Ecto neural progenitor cell (in vitro differentiated cells): ENCODE measurements around the gene SORBS1.

Experiments
- DNase-seq: peaks from one replicate; pipeline ENCODE4 v3.0.0-alpha.2; 2018; ENCODE audit warnings: low spot score

SORBS1 gene

DNA sequence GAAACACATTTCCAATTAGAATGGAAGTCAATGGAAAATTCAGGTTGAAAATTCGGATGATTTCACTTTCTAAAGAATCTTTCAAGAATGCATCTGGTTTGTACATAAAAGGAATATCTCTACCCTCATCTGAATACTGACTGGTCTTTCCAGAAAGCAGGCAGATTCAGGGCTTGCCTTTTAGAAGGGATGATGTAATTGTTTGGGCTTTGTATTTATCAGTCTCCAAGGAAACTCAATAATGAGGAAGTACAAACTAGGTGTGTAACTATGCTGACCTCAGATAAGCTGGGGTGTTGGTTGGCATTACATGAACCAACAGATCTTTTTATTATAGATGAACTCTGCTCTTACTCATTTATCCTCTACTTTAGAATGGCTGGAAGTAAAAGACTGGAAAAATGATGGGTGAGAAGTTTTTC, 294.5 kb downstream of the SORBS1 start:
- no peak for DNase-seq

DNA sequence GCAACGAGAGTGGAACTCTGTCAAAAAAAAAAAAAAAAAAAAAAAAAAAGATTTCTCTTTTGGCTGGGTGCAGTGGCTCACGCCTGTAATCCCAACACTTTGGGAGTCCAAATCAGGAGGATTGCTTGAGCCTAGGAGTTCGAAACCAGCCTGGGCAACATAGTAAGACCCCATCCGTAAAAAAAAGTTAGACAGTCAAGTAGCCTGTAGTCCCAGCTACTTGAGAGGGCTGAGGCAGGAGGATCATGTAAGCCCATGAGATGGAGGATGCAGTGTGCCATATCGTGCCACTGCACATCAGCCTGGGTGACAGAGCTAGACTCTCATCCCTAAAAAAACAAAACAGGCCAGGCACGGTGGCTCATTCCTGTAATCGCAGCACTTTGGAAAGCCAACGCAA, 295.6 kb downstream of the SORBS1 start:
- DNase-seq = no peak

DNA sequence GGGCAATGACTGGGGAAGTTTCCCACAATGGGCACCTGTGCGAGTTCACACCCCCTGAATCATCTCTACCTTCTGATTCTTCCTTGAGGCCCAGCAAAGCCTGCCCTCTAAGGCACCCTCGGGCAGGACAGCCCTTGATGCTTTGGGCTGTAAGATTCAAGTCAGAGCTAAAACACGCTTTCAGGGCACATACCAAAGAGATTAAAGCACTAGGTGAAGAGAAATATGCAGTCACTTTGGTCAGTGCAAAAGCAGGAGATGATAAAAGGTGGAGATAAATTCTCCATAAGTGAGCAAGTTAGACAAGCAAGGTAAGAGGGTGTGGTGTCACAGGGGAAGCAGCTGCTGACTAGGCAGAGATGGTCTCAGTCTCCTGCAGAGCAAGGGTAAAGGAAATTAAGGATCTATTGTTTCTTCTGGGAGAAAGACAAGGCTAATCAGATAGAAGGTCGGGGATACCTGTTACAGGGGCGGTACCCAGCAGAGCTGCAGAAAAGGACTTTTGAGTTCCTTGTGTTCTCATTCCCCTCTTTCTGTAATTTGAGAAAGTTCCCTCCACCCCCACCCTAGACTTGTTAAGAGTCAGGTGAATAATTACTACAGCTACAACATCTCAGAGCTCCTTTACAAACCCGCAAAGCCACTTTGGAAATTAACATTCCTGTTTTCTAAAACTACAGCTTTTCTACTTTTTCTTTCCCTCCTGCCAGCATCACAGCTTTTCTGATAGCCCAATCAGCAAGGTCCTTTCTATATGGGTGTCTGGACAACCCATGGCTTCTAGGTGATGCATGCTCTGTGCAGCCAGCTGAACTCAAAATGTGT, 296.7 kb downstream of the SORBS1 start:
- no peak for DNase-seq

GRCh38 chr10:95263864-95264226, 297.3 kb downstream of the SORBS1 start:
- no peak for DNase-seq

DNA sequence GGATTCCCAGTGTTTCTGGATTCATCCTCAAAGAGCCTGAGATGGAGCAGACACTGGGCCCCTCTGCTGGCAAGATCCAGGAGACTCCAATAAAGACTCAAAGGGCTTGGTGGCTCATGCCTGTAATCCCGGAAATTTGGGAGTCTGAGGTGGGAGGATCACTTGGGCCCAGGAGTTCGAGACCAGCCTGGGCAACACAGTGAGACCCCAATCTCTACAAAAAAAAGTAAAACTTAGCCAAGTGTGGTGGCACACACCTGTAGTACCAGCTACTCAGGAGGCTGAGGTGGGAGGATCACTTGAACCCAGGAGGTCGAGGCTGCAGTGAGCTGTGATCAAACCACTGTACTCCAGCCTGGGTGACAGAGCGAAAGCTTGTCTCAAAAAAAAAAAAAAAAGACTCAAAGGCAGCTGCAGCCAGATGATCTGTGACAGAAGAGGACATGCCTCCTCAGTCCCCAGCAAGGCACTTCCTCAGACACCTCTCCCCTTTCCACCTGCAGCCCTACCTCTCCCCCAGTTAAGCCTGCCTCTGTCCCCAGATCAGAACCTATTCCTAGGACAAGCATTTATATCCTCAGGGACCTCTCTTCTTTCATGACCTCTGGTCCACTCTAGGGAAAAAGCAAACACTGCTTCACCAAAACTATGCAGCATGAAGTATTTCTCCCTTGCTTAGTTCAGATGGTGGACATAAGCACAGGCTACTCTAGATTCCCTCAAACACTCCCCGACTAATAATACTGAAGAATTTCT, 298.2 kb downstream of the SORBS1 start:
- DNase-seq = no peak

GRCh38 chr10:95261926-95262325, 299.2 kb downstream of the SORBS1 start:
- no peak for DNase-seq
